ENCODE measurements around the gene CDC42BPA.

- no peak for TF ChIP-seq CTCF (conservative IDR thresholded peaks at IDR 0.05 in 1 of 2, IDR thresholded peaks at IDR 0.05 in 1 of 2; ENCODE audit: extremely low read depth in 1 of 2, insufficient read depth in 1 of 2, low read depth in 1 of 2, low read length in 2 of 2)
- TF ChIP-seq EZH2 (IDR thresholded peaks at IDR 0.05; ENCODE audit: borderline replicate concordance, low read length), result no peak
These were observed 45.9 kb downstream of the CDC42BPA start for GRCh38 chr1:227272428-227272827.

Data from mammary epithelial cell (primary cell).